HepG2 (cell line): ENCODE data around the gene DNAJB11. TPM values are rescaled to one million over a fixed set of nuclear protein-coding genes. Genes with fewer than 3 reads are reported as not detected.

ENCODE experiments used
- ARNTL ChIP-seq: sonication (generic); formaldehyde crosslinking; IDR thresholded peaks from 2 replicates; pipeline ENCODE4 v1.4.0; 2020; ENCODE audit warnings: mild to moderate bottlenecking, missing genetic modification reagents
- ASH2L ChIP-seq: fragments of 300-600, 200-600 bp; sonication (generic); IDR thresholded peaks from 2 replicates; pipeline ENCODE4 v1.7.0; 2017; ENCODE audit warnings: low read depth, mild to moderate bottlenecking, moderate library complexity, mixed read lengths, low read length; ENCODE audit not compliant: insufficient read length
- ATM ChIP-seq: fragments of 450-650 bp; IDR thresholded peaks from 2 replicates; pipeline ENCODE4 v1.7.1; 2017; ENCODE audit warnings: mild to moderate bottlenecking, borderline replicate concordance
- CENPT ChIP-seq: sonication (generic); formaldehyde crosslinking; IDR thresholded peaks from 2 replicates; pipeline ENCODE4 v1.8.0; 2022; ENCODE audit warnings: low read depth, mild to moderate bottlenecking, moderate library complexity, missing genetic modification reagents
- EHMT2 ChIP-seq: fragments of 200-600 bp; sonication (generic); IDR thresholded peaks from 2 replicates; pipeline ENCODE4 v1.7.0; 2017; ENCODE audit warnings: antibody characterized with exemption, low read depth, low read length, borderline replicate concordance
- HOXA7 ChIP-seq: sonication (generic); formaldehyde crosslinking; IDR thresholded peaks from 2 replicates; pipeline ENCODE4 v1.8.1; 2022; ENCODE audit warnings: mild to moderate bottlenecking, missing genetic modification reagents, moderate library complexity
- KAT2B ChIP-seq: fragments of 150-350 bp; IDR thresholded peaks from 2 replicates; pipeline ENCODE4 v1.6.1; 2014; ENCODE audit warnings: low read depth, low read length, borderline replicate concordance
- MAFF ChIP-seq: IDR thresholded peaks from 2 replicates; pipeline ENCODE4 v1.6.1; 2011; ENCODE audit warnings: low read depth, low read length, improper control_type of control experiment
- MATR3 ChIP-seq: sonication (generic); formaldehyde crosslinking; IDR thresholded peaks from 2 replicates; pipeline ENCODE4 v1.4.0; 2020; ENCODE audit warnings: missing genetic modification reagents
- PHF5A ChIP-seq: IDR thresholded peaks from one replicate; pipeline ENCODE4 v1.6.1; 2018; ENCODE audit warnings: low read depth, missing genetic modification reagents; ENCODE audit not compliant: unreplicated experiment
- TCF7L2 ChIP-seq: IDR thresholded peaks from 2 replicates; pipeline ENCODE4 v1.6.1; 2011; ENCODE audit warnings: mild to moderate bottlenecking, low read depth, low read length, moderate library complexity
- XRCC5 ChIP-seq: fragments of 200-400 bp; formaldehyde crosslinking; optimal IDR thresholded peaks from 2 replicates; pipeline ENCODE3; 2017; ENCODE audit warnings: mild to moderate bottlenecking, low read length
- ZFAT ChIP-seq: sonication (generic); formaldehyde crosslinking; conservative IDR thresholded peaks from 2 replicates; pipeline ENCODE4 v1.8.1; 2023; ENCODE audit warnings: missing genetic modification reagents, inconsistent platforms
- ZNF143 ChIP-seq: sonication (generic); formaldehyde crosslinking; IDR thresholded peaks from 2 replicates; pipeline ENCODE4 v1.4.0; 2020; ENCODE audit warnings: missing genetic modification reagents
- ZNF556 ChIP-seq: sonication (generic); formaldehyde crosslinking; IDR thresholded peaks from 2 replicates; pipeline ENCODE4 v1.4.0; 2020; ENCODE audit warnings: mild to moderate bottlenecking, missing genetic modification reagents, borderline replicate concordance
- ZNF564 ChIP-seq: sonication (generic); formaldehyde crosslinking; IDR thresholded peaks from 2 replicates; pipeline ENCODE4 v1.8.1; 2023; ENCODE audit warnings: mild to moderate bottlenecking, missing genetic modification reagents
- ZNF567 ChIP-seq: sonication (generic); formaldehyde crosslinking; IDR thresholded peaks from 2 replicates; pipeline ENCODE4 v1.8.1; 2023; ENCODE audit warnings: mild to moderate bottlenecking, missing genetic modification reagents, borderline replicate concordance
- ZNF589 ChIP-seq: sonication (generic); formaldehyde crosslinking; conservative IDR thresholded peaks from 2 replicates; pipeline ENCODE4 v1.8.0; 2022; ENCODE audit warnings: mild to moderate bottlenecking, moderate library complexity, missing genetic modification reagents
- ZSCAN25 ChIP-seq: sonication (generic); formaldehyde crosslinking; IDR thresholded peaks from 2 replicates; pipeline ENCODE4 v1.8.0; 2022; ENCODE audit warnings: mild to moderate bottlenecking, missing genetic modification reagents
- ZSCAN31 ChIP-seq: sonication (generic); formaldehyde crosslinking; IDR thresholded peaks from 2 replicates; pipeline ENCODE4 v1.5.0; 2020; ENCODE audit warnings: low read depth, mild to moderate bottlenecking, missing genetic modification reagents
- polyA plus RNA-seq, 8 experiments: library from polyadenylated mRNA; depleted of rRNA in 3 of 8; stranded (reverse) in 7 of 8; unstranded in 1 of 8; fragments of >200 nt; fragmentation: Illumina TruSeq in 4 of 8; extraction: Trizol in 4 of 8; gene quantifications; 2 replicates each; pipeline versions ENCODE4 v1.2.1 to v1.2.3, GENCODE V29; 2011 to 2016; ENCODE audit warnings: low read depth in 4 of 8, missing spikeins in 1 of 8, mixed read lengths in 1 of 8; ENCODE audit not compliant: insufficient read depth in 1 of 8
- total RNA-seq, 5 experiments: library from RNA; depleted of rRNA; stranded (reverse); fragments of >200 nt; fragmentation: Illumina TruSeq; extraction: Trizol; gene quantifications; 2 replicates each; pipeline ENCODE4 v1.2.3, GENCODE V29; 2016; ENCODE audit warnings: low read depth in 1 of 5
- TF ChIP-seq, protein P1 (sequence below): sonication (generic); formaldehyde crosslinking; IDR thresholded peaks from 2 replicates; pipeline ENCODE4 v1.5.1; 2020; ENCODE audit warnings: missing genetic modification reagents, mild to moderate bottlenecking, borderline replicate concordance
- TF ChIP-seq, protein P2 (sequence below): IDR thresholded peaks from 2 replicates; pipeline ENCODE4 v1.6.1; 2016; ENCODE audit warnings: mild to moderate bottlenecking
- TF ChIP-seq, protein P3 (sequence below): sonication (generic); formaldehyde crosslinking; IDR thresholded peaks from 2 replicates; pipeline ENCODE4 v1.8.1; 2023; ENCODE audit warnings: mild to moderate bottlenecking, moderate library complexity, missing genetic modification reagents
- TF ChIP-seq, protein P4 (sequence below): sonication (generic); formaldehyde crosslinking; IDR thresholded peaks from 2 replicates; pipeline ENCODE4 v1.5.0; 2020; ENCODE audit warnings: mild to moderate bottlenecking, missing genetic modification reagents

DNAJB11 gene
- total and polyA plus RNA-seq, 2 of the 13 experiments (the other 11 are each of a cell fraction or from before 2014, with no cell fraction given): 41.0 to 132 TPM

DNA sequence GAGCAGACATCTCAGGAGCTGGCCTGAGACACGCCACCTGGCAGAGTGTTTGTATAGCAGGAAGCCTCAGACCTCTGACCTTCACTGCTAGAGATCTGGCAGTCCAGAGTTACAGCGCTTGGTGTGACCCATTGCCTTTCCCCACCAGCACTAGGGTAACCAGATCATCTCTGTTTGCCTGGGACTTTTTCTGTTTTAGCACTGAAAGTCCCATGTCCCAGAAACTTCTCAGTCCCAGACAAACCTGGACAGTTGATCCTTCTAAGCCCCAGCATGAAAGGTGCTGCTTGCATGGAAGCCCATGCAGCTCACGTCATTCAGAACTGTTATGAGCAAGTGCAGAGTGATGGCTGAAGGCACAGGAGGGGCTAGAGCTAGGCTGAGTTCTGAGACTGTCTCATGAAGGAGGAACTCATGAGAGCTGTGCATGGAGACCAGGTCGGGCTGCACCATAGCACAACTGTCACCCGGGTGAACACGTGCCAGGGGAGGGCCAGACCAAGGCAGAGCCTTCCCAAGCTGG is 24.1 kb downstream of the DNAJB11 start (continued):
- TF ChIP-seq ZNF564 (CRISPR knock-in tag) (no peak), MATR3 (CRISPR knock-in tag) (no peak), ZNF589 (CRISPR knock-in tag) (no peak), XRCC5 (no peak), EHMT2 (no peak), CENPT (CRISPR knock-in tag) (no peak), ATM (no peak), ARNTL (CRISPR knock-in tag) (peak; percentile 92), TCF7L2 (no peak), ZNF567 (CRISPR knock-in tag) (no peak), ZSCAN31 (CRISPR knock-in tag) (no peak), KAT2B (no peak), ZNF143 (CRISPR knock-in tag) (no peak), ZFAT (CRISPR knock-in tag) (no peak), PHF5A (CRISPR knock-in tag) (no peak), ZSCAN25 (CRISPR knock-in tag) (no peak), ZNF556 (no peak), MAFF (no peak), HOXA7 (CRISPR knock-in tag) (no peak), ASH2L (peak; percentile 53)
- TF ChIP-seq, protein P1, sequence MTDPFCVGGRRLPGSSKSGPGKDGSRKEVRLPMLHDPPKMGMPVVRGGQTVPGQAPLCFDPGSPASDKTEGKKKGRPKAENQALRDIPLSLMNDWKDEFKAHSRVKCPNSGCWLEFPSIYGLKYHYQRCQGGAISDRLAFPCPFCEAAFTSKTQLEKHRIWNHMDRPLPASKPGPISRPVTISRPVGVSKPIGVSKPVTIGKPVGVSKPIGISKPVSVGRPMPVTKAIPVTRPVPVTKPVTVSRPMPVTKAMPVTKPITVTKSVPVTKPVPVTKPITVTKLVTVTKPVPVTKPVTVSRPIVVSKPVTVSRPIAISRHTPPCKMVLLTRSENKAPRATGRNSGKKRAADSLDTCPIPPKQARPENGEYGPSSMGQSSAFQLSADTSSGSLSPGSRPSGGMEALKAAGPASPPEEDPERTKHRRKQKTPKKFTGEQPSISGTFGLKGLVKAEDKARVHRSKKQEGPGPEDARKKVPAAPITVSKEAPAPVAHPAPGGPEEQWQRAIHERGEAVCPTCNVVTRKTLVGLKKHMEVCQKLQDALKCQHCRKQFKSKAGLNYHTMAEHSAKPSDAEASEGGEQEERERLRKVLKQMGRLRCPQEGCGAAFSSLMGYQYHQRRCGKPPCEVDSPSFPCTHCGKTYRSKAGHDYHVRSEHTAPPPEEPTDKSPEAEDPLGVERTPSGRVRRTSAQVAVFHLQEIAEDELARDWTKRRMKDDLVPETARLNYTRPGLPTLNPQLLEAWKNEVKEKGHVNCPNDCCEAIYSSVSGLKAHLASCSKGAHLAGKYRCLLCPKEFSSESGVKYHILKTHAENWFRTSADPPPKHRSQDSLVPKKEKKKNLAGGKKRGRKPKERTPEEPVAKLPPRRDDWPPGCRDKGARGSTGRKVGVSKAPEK: no peak
- TF ChIP-seq, protein P2, sequence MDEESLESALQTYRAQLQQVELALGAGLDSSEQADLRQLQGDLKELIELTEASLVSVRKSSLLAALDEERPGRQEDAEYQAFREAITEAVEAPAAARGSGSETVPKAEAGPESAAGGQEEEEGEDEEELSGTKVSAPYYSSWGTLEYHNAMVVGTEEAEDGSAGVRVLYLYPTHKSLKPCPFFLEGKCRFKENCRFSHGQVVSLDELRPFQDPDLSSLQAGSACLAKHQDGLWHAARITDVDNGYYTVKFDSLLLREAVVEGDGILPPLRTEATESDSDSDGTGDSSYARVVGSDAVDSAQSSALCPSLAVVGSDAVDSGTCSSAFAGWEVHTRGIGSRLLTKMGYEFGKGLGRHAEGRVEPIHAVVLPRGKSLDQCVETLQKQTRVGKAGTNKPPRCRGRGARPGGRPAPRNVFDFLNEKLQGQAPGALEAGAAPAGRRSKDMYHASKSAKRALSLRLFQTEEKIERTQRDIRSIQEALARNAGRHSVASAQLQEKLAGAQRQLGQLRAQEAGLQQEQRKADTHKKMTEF (CRISPR knock-in tag): peak; percentile 50; the same call in 1 of the 2 replicates
- TF ChIP-seq, protein P3, sequence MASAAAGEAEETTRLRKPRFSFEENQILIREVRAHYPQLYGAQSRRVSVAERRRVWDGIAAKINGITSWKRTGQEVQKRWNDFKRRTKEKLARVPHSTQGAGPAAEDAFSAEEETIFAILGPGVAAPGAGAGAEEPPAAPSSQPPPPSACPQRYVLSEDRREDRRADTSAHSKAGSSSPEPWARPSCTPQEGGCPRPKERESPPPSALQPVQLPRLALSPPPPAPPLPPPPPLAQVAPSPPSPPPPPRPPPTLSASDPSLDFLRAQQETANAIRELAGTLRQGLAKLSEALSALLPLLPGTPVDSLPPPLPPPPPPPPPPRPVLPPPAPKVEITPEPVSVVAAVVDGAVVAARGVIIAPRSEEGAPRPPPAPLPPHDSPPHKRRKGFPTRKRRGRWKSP (CRISPR knock-in tag): no peak
- TF ChIP-seq, protein P4, sequence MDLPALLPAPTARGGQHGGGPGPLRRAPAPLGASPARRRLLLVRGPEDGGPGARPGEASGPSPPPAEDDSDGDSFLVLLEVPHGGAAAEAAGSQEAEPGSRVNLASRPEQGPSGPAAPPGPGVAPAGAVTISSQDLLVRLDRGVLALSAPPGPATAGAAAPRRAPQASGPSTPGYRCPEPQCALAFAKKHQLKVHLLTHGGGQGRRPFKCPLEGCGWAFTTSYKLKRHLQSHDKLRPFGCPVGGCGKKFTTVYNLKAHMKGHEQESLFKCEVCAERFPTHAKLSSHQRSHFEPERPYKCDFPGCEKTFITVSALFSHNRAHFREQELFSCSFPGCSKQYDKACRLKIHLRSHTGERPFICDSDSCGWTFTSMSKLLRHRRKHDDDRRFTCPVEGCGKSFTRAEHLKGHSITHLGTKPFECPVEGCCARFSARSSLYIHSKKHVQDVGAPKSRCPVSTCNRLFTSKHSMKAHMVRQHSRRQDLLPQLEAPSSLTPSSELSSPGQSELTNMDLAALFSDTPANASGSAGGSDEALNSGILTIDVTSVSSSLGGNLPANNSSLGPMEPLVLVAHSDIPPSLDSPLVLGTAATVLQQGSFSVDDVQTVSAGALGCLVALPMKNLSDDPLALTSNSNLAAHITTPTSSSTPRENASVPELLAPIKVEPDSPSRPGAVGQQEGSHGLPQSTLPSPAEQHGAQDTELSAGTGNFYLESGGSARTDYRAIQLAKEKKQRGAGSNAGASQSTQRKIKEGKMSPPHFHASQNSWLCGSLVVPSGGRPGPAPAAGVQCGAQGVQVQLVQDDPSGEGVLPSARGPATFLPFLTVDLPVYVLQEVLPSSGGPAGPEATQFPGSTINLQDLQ: no peak
